ENCODE measurements around the gene GPATCH4.
"Not testable (repeated sequence)": the region's sequence is repeated elsewhere in the genome, so short reads cannot be mapped to it uniquely, and the experiment has no call there.

GPATCH4 gene

GRCh38 chr1:156553860-156554485 is 47.3 kb downstream of the GPATCH4 start:
- H3K4me3 ChIP-seq (ENCODE audit: low read length) = no peak overlapping the region
- TF ChIP-seq CTCF (conservative IDR thresholded peaks at IDR 0.05; ENCODE audit: low read depth, low read length) = no peak
- DNase-seq (ENCODE audit: low read depth) = no peak

DNA sequence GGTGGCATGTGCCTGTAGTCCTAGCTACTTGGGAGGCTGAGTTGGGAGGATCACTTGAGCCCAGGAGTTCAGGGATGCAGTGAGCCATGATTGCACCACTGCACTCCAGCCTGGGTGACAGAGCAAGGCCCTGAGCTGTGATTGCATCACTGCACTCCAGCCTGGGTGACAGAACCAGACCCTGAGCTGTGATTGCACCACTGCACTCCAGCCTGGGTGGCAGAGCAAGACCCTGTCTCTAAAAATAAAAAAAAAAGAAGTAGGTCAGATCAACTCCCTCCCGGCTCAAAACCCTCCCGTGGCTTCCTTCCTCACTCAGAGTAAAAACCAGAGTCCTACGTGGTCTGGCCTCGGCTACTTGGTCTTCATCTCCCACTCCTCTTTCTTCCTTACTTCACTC is 48.3 kb downstream of the GPATCH4 start:
- DNase-seq (ENCODE audit: low read depth); H3K4me3 ChIP-seq (ENCODE audit: low read length): not testable (repeated sequence)

DNA sequence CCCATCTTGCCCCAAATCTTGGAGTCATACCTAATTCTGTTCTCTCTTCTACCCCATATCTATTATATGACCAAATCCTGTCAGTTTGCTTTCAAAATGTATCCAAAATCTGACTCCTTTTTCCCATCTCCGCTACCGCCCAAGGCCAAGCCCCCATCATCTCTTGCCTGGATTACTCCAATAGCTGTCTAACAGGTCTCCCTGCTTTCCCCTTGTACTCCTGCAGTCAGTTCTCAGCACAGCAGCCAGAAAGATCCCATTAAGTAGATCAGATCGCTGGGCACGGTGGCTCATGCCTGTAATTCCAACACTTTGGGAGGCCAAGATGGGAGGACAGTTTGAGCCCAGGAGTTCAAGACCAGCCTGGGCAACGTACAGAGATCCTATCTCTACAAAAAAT is 48.8 kb downstream of the GPATCH4 start:
- no peak for DNase-seq (ENCODE audit: low read depth)
- no peak overlapping the region for H3K4me3 ChIP-seq (ENCODE audit: low read length)
- no peak for TF ChIP-seq CTCF (conservative IDR thresholded peaks at IDR 0.05; ENCODE audit: low read depth, low read length)

DNA sequence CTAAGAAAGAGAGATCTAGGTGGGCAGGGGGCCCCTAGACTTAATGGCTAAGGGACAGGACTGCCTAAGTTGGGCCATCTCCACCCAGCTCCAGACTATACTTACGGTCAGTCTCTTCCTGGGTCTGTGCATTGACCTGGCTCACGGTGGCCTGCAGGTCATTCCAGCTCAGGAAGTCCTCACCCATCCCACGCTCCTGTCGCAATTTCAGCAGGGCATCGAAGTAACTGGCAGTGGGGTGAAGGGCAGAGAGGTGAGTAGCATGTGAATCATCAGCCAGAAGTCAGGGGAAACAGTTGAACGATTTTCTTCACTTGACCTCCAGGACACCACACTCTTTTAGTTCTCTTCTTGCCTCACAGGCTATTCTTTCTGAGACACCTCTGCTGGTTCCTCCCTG is 49.4 kb downstream of the GPATCH4 start:
- TF ChIP-seq CTCF (conservative IDR thresholded peaks at IDR 0.05; ENCODE audit: low read depth, low read length) = no peak
- H3K4me3 ChIP-seq (ENCODE audit: low read length) = no peak overlapping the region
- no peak for DNase-seq (ENCODE audit: low read depth)

DNA sequence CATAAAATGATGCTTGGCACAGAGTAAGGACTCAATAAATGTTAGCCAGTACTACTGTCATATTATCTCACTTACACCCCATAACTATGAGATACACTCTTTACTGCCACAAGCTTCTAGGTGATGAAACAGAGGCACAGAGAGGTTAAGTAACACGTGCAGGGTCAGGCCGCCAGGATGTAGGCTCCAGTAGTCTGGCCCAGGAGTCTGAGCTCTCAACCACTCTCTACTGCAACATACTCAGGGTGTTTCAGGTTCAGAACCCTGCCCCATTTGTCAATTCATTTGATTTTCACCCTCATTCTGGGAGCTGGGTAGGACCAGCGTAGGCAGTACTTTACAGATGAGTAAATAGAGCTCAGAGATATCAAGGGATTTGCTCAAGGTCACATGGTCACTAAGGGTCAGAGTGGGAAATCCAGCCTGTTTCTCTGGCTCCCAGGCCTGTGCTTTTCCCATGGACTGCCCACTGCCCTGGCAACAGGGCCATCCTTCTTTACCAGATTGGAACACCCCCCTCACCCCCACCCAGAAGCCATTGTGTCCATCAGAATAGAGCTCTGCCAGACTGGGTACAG is 50.1 kb downstream of the GPATCH4 start:
- no peak for DNase-seq (ENCODE audit: low read depth)
- no peak for TF ChIP-seq CTCF (conservative IDR thresholded peaks at IDR 0.05; ENCODE audit: low read depth, low read length)
- H3K4me3 ChIP-seq (ENCODE audit: low read length) = no peak overlapping the region

- no peak for DNase-seq (ENCODE audit: low read depth)
- TF ChIP-seq CTCF (conservative IDR thresholded peaks at IDR 0.05; ENCODE audit: low read depth, low read length) = no peak
- no peak overlapping the region for H3K4me3 ChIP-seq (ENCODE audit: low read length)
Observed at GRCh38 chr1:156550346-156550745, 50.9 kb downstream of the GPATCH4 start.

GRCh38 chr1:156549831-156550230 is 51.4 kb downstream of the GPATCH4 start:
- no peak overlapping the region for H3K4me3 ChIP-seq (ENCODE audit: low read length)
- TF ChIP-seq CTCF (conservative IDR thresholded peaks at IDR 0.05; ENCODE audit: low read depth, low read length) = no peak
- DNase-seq (ENCODE audit: low read depth) = no peak

Measured in retinal pigment epithelial cell (primary cell).